MCF 10A (cell line): ENCODE measurements around the gene ZFHX3. TPM values are rescaled to one million over a fixed set of nuclear protein-coding genes. Genes with fewer than 3 reads are reported as not detected.

Experiments
- BruUV-seq: library from RNA; stranded (reverse); fragments of 400-500 nt; replicated peaks from 2 replicates; lab custom pipeline; 2021; lab: Mats Ljungman, UMichigan
- CTCF ChIA-PET: fragments of 300-600 bp; sonication (Branson Sonifier 250); formaldehyde crosslinking; extraction: SDS; loops from one replicate; lab custom pipeline; 2021; ENCODE audit warnings: antibody characterized with exemption, inconsistent platforms; lab: Yijun Ruan, JAX
- POLR2A ChIA-PET: fragments of 300-600, 350-650 bp; sonication (Branson Sonifier 250); formaldehyde crosslinking; extraction: SDS; loops from one replicate; lab custom pipeline; 2020; ENCODE audit warnings: antibody characterized with exemption, inconsistent platforms; lab: Yijun Ruan, JAX
- DNase-seq: peaks from one replicate; pipeline ENCODE4 v3.0.0-alpha.2; 2018; ENCODE audit not compliant: unreplicated experiment
- H3K27ac Mint-ChIP-seq: one replicate; pipeline ENCODE4 v1.8.0; 2022; ENCODE audit warnings: mild to moderate bottlenecking, low read depth, mixed read lengths; ENCODE audit not compliant: unreplicated experiment
- H3K27me3 Mint-ChIP-seq: one replicate; pipeline ENCODE4 v1.8.0; 2022; ENCODE audit warnings: mixed read lengths; ENCODE audit not compliant: insufficient read depth, unreplicated experiment
- H3K36me3 Mint-ChIP-seq: one replicate; pipeline ENCODE4 v1.8.0; 2022; ENCODE audit warnings: mild to moderate bottlenecking, moderate library complexity, mixed read lengths; ENCODE audit not compliant: insufficient read depth, unreplicated experiment
- H3K4me1 Mint-ChIP-seq: one replicate; pipeline ENCODE4 v1.8.0; 2022; ENCODE audit warnings: mixed read lengths; ENCODE audit not compliant: insufficient read depth, unreplicated experiment
- H3K4me3 Mint-ChIP-seq: one replicate; pipeline ENCODE4 v1.8.0; 2022; ENCODE audit warnings: mild to moderate bottlenecking, moderate library complexity, mixed read lengths; ENCODE audit not compliant: unreplicated experiment
- H3K9me3 Mint-ChIP-seq: one replicate; pipeline ENCODE4 v1.8.0; 2022; ENCODE audit warnings: mixed read lengths; ENCODE audit not compliant: unreplicated experiment
- CTCF ChIP-seq: fragments of 200-600 bp; IDR thresholded peaks from one replicate; pipeline ENCODE4 v1.8.0; 2022; ENCODE audit warnings: antibody characterized with exemption, mild to moderate bottlenecking; ENCODE audit not compliant: unreplicated experiment
- intact Hi-C: fragments of 100-400 bp; cut with micrococcal nuclease; formaldehyde crosslinking; loops from 2 replicates; pipeline ENCODE4 v1.14.1; 2022
- total RNA-seq: library from RNA; stranded (reverse); gene quantifications from 2 replicates; pipeline ENCODE4 v1.2.3, GENCODE V29; 2022

The ZFHX3 gene
- total RNA-seq, 1 experiment from 2014 or later: 27.4 TPM

GRCh38 chr16:72787130-72787513 lies 260.8 kb downstream of the ZFHX3 start:
- Mint-ChIP-seq H3K9me3 (no peaks in the 10 kb centered on the region), H3K4me3 (no peak overlapping the region), H3K27me3 (no peaks in the 10 kb centered on the region), H3K27ac (no peak overlapping the region), H3K4me1 (peaks cover 5% of the 10 kb centered on the region), H3K36me3 (peaks cover 38% of the 10 kb centered on the region)
- intact Hi-C loops: no loop called here
- no peak for TF ChIP-seq CTCF
- CTCF ChIA-PET: no interaction called here
- POLR2A ChIA-PET: interaction anchor here (1.3 kb wide), 1 partner anchor 28 kb away, joined by 4 read pairs; no protein-coding TSS in a partner anchor
- no peak for DNase-seq
- no TSS peak for BruUV-seq

GRCh38 chr16:72786606-72787005 lies 261.3 kb downstream of the ZFHX3 start:
- H3K27ac Mint-ChIP-seq: no peak overlapping the region
- ChIA-PET POLR2A (interaction anchor here (0.6 to 1.3 kb wide), 2 partner anchors 12 to 28 kb away, joined by 3 to 4 read pairs; no protein-coding TSS in a partner anchor), CTCF (interaction anchor here (0.7 to 1.1 kb wide), 4 partner anchors 13 to 662 kb away, joined by 3 to 4 read pairs (median 3); no protein-coding TSS in a partner anchor)
- no peak for TF ChIP-seq CTCF
- no TSS peak for BruUV-seq
- H3K4me3 Mint-ChIP-seq: no peak overlapping the region
- intact Hi-C loops: no loop called here
- no peaks in the 10 kb centered on the region for H3K9me3 Mint-ChIP-seq
- peaks cover 5% of the 10 kb centered on the region for H3K4me1 Mint-ChIP-seq
- H3K36me3 Mint-ChIP-seq: peaks cover 37% of the 10 kb centered on the region
- H3K27me3 Mint-ChIP-seq: no peaks in the 10 kb centered on the region
- DNase-seq: no peak

- intact Hi-C loops: no loop called here
Observed at GRCh38 chr16:72785886-72786285, 262.0 kb downstream of the ZFHX3 start.

GRCh38 chr16:72785171-72785570 lies 262.8 kb downstream of the ZFHX3 start:
- intact Hi-C loops: no loop called here
- no peaks in the 10 kb centered on the region for H3K9me3 Mint-ChIP-seq
- ChIA-PET POLR2A (no interaction called here), CTCF (no interaction called here)
- H3K27ac Mint-ChIP-seq: no peak overlapping the region
- H3K27me3 Mint-ChIP-seq: no peaks in the 10 kb centered on the region
- H3K36me3 Mint-ChIP-seq: peaks cover 28% of the 10 kb centered on the region
- H3K4me1 Mint-ChIP-seq: peaks cover 5% of the 10 kb centered on the region
- H3K4me3 Mint-ChIP-seq: no peak overlapping the region
- TF ChIP-seq CTCF: no peak
- no peak for DNase-seq
- BruUV-seq: no TSS peak

More at GRCh38 chr16:72785886-72786285, 262.0 kb downstream of the ZFHX3 start:
- no peaks in the 10 kb centered on the region for H3K27me3 Mint-ChIP-seq
- ChIA-PET CTCF (interaction anchor here (0.6 to 1.1 kb wide), 7 partner anchors 12 to 661 kb away, joined by 3 to 4 read pairs (median 3); no protein-coding TSS in a partner anchor), POLR2A (interaction anchor here (0.6 to 1.3 kb wide), 3 partner anchors 11 to 111 kb away, joined by 3 to 4 read pairs (median 3); no protein-coding TSS in a partner anchor)
- no peak overlapping the region for H3K4me3 Mint-ChIP-seq
- no TSS peak for BruUV-seq
- no peaks in the 10 kb centered on the region for H3K9me3 Mint-ChIP-seq
- H3K27ac Mint-ChIP-seq: no peak overlapping the region
- DNase-seq: no peak
- no peak for TF ChIP-seq CTCF
- H3K36me3 Mint-ChIP-seq: peaks cover 30% of the 10 kb centered on the region
- H3K4me1 Mint-ChIP-seq: peaks cover 5% of the 10 kb centered on the region
